ENCODE results near the gene HECTD2.
"Not testable (repeated sequence)": the region's sequence is repeated elsewhere in the genome, so short reads cannot be mapped to it uniquely, and the experiment has no call there.

HECTD2 gene

GRCh38 chr10:91536111-91536510 lies 126.0 kb downstream of the HECTD2 start:
- no peak for DNase-seq (ENCODE audit: low read depth in 1 of 2, low spot score in 1 of 2)

- DNase-seq (ENCODE audit: low read depth in 1 of 2, low spot score in 1 of 2) = no peak
Observed at GRCh38 chr10:91536733-91537132, 126.6 kb downstream of the HECTD2 start.

- no peak for DNase-seq (ENCODE audit: low read depth in 1 of 2, low spot score in 1 of 2)
Observed at GRCh38 chr10:91537614-91538383, 127.7 kb downstream of the HECTD2 start.

GRCh38 chr10:91539930-91540329 lies 129.8 kb downstream of the HECTD2 start:
- DNase-seq (ENCODE audit: low read depth in 1 of 2, low spot score in 1 of 2) = no peak

- DNase-seq (ENCODE audit: low read depth in 1 of 2, low spot score in 1 of 2) = no peak
Observed at GRCh38 chr10:91540733-91541132, 130.6 kb downstream of the HECTD2 start.

- no peak for DNase-seq (ENCODE audit: low read depth in 1 of 2, low spot score in 1 of 2)
Observed at GRCh38 chr10:91541481-91541880, 131.3 kb downstream of the HECTD2 start.

GRCh38 chr10:91545384-91545783 lies 135.2 kb downstream of the HECTD2 start:
- DNase-seq (ENCODE audit: low read depth in 1 of 2, low spot score in 1 of 2) = no peak

- DNase-seq (ENCODE audit: low read depth in 1 of 2, low spot score in 1 of 2) = no peak
Observed at GRCh38 chr10:91545838-91546237, 135.7 kb downstream of the HECTD2 start.

GRCh38 chr10:91549262-91549661 lies 139.1 kb downstream of the HECTD2 start:
- no peak for DNase-seq (ENCODE audit: low read depth in 1 of 2, low spot score in 1 of 2)

GRCh38 chr10:91550021-91550420 lies 139.9 kb downstream of the HECTD2 start:
- no peak for DNase-seq (ENCODE audit: low read depth in 1 of 2, low spot score in 1 of 2)

- no peak for DNase-seq (ENCODE audit: low read depth in 1 of 2, low spot score in 1 of 2)
Observed at GRCh38 chr10:91551856-91552255, 141.7 kb downstream of the HECTD2 start.

- no peak for DNase-seq (ENCODE audit: low read depth in 1 of 2, low spot score in 1 of 2)
Observed at GRCh38 chr10:91552274-91553095, 142.3 kb downstream of the HECTD2 start.

- DNase-seq (ENCODE audit: low read depth in 1 of 2, low spot score in 1 of 2) = no peak
Observed at GRCh38 chr10:91555455-91555854, 145.3 kb downstream of the HECTD2 start.

- no peak for DNase-seq (ENCODE audit: low read depth in 1 of 2, low spot score in 1 of 2)
Observed at GRCh38 chr10:91556691-91557566, 146.8 kb downstream of the HECTD2 start.

- no peak for DNase-seq (ENCODE audit: low read depth in 1 of 2, low spot score in 1 of 2)
Observed at GRCh38 chr10:91557651-91558111, 147.5 kb downstream of the HECTD2 start.

GRCh38 chr10:91558473-91558872 lies 148.3 kb downstream of the HECTD2 start:
- no peak for DNase-seq (ENCODE audit: low read depth in 1 of 2, low spot score in 1 of 2)

- no peak for DNase-seq (ENCODE audit: low read depth in 1 of 2, low spot score in 1 of 2)
Observed at GRCh38 chr10:91559169-91559568, 149.0 kb downstream of the HECTD2 start.

- DNase-seq (ENCODE audit: low read depth in 1 of 2, low spot score in 1 of 2) = no peak
Observed at GRCh38 chr10:91559750-91560149, 149.6 kb downstream of the HECTD2 start.

- DNase-seq (ENCODE audit: low read depth in 1 of 2, low spot score in 1 of 2) = not testable (repeated sequence)
Observed at GRCh38 chr10:91560827-91561226, 150.7 kb downstream of the HECTD2 start.

GRCh38 chr10:91562839-91563581 lies 152.9 kb downstream of the HECTD2 start:
- DNase-seq (ENCODE audit: low read depth in 1 of 2, low spot score in 1 of 2) = no peak

- DNase-seq (ENCODE audit: low read depth in 1 of 2, low spot score in 1 of 2) = no peak
Observed at GRCh38 chr10:91564026-91564425, 153.9 kb downstream of the HECTD2 start.

All from activated T-helper 1 cell treated with anti-CD3 and anti-CD28 coated beads, Interleukin-2, amount 50 U/mL, for 16 hours (primary cell).